HL-60 (cell line): ENCODE measurements around the gene IQSEC1.

ENCODE experiments used
- DNase-seq, 2 experiments: peaks; one replicate each; pipeline ENCODE4 v3.0.0-alpha.2; 2010 to 2020; ENCODE audit warnings: low read depth in 1 of 2, low spot score in 1 of 2
- H3K27ac ChIP-seq: fragments of 250-450 bp; sonication (Bioruptor Pico); replicated peaks from 2 replicates; pipeline ENCODE4 v1.5.1; 2020; ENCODE audit warnings: mild to moderate bottlenecking, moderate library complexity
- H3K27me3 ChIP-seq: fragments of 250-450 bp; sonication (Bioruptor Pico); 2 replicates; pipeline ENCODE4 v1.5.1; 2021; ENCODE audit warnings: mild to moderate bottlenecking, moderate library complexity; ENCODE audit not compliant: insufficient read depth, poor library complexity, severe bottlenecking
- H3K4me3 ChIP-seq: replicated peaks from 2 replicates; pipeline ENCODE4 v1.5.1; 2011; ENCODE audit warnings: mild to moderate bottlenecking, control low read depth, low read length; ENCODE audit not compliant: insufficient read depth
- CTCF ChIP-seq: IDR thresholded peaks from one replicate; pipeline ENCODE4 v1.5.1; 2011; ENCODE audit warnings: low read length, control low read depth, inconsistent platforms; ENCODE audit not compliant: insufficient read depth
- GABPA ChIP-seq: IDR thresholded peaks from 2 replicates; pipeline ENCODE4 v1.6.1; 2012; ENCODE audit warnings: low read depth
- POLR2AphosphoS5 ChIP-seq: IDR thresholded peaks from 2 replicates; pipeline ENCODE4 v1.6.1; 2012; ENCODE audit warnings: low read depth
- REST ChIP-seq: IDR thresholded peaks from 2 replicates; pipeline ENCODE4 v1.6.1; 2012; ENCODE audit warnings: low read depth; ENCODE audit not compliant: insufficient replicate concordance
- SPI1 ChIP-seq: IDR thresholded peaks from 2 replicates; pipeline ENCODE4 v1.6.1; 2012; ENCODE audit warnings: low read depth, mild to moderate bottlenecking, borderline replicate concordance

Gene IQSEC1

GRCh38 chr3:12963231-12963896 is 109.9 kb downstream of the IQSEC1 start:
- Histone ChIP-seq H3K27me3 (no peaks in the 10 kb centered on the region), H3K27ac (no peak overlapping the region), H3K4me3 (no peak overlapping the region)
- no peak for DNase-seq
- no peak for TF ChIP-seq GABPA
- TF ChIP-seq SPI1 = no peak
- no peak for TF ChIP-seq CTCF
- no peak for TF ChIP-seq REST
- no peak for TF ChIP-seq POLR2AphosphoS5

- H3K4me3 ChIP-seq = no peak overlapping the region
- no peak for TF ChIP-seq REST
- TF ChIP-seq POLR2AphosphoS5 = no peak
- TF ChIP-seq SPI1 = no peak
- no peak for TF ChIP-seq CTCF
- no peak for TF ChIP-seq GABPA
- DNase-seq = no peak
- H3K27me3 ChIP-seq = no peaks in the 10 kb centered on the region
- no peak overlapping the region for H3K27ac ChIP-seq
Observed at GRCh38 chr3:12962292-12962691, 110.9 kb downstream of the IQSEC1 start.

- H3K4me3 ChIP-seq = no peak overlapping the region
- DNase-seq = no peak
- no peaks in the 10 kb centered on the region for H3K27me3 ChIP-seq
- no peak overlapping the region for H3K27ac ChIP-seq
- TF ChIP-seq CTCF (no peak), REST (no peak), SPI1 (no peak), GABPA (no peak), POLR2AphosphoS5 (no peak)
Observed at GRCh38 chr3:12961697-12962036, 111.6 kb downstream of the IQSEC1 start.
